Esophagus mucosa (tissue), 1 donor: ENCODE data around the gene CLSTN2. TPM values are rescaled to one million over a fixed set of nuclear protein-coding genes. Genes with fewer than 3 reads are reported as not detected.

Experiments
- ATAC-seq: fragments of 200-7000 bp; cut with Tn5 transposase; one replicate; pipeline ENCODE4 v1.9.1; 2020
- total RNA-seq: library from RNA; stranded (reverse); gene quantifications from one replicate; pipeline ENCODE4 v1.2.4, GENCODE V29; 2023
- donor health status: DM: yes; HTN: yes; CAD: no.

Gene CLSTN2
- total RNA-seq, 1 donor from 2014 or later = 1.5 TPM

DNA sequence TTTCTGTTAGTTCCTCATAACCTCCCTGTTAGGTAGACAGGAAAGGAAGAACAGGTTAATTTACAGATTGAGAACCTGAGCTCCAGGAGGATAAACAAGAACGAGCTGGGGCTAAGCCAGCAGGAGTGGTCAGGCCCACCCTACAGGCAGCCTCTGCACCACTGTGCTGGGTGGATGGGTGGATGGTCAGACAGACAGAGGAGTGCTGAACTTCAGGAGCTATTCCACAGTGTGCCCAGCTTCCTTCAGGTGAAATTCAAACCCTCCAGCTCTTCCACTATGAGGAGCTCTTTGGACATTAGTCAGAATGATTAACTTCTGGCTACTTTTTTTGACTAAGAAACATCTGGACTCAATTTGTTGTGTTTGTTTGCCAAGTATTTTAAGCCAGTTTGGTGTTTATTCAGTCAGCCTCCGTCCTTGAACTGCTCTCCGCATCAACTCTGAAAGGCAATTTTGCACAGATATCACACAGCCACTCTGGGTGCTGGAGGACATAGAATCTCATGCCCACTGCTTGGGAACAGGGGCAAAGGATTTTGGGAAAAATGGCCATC lies 361.9 kb downstream of the CLSTN2 start:
- no peak for ATAC-seq

DNA sequence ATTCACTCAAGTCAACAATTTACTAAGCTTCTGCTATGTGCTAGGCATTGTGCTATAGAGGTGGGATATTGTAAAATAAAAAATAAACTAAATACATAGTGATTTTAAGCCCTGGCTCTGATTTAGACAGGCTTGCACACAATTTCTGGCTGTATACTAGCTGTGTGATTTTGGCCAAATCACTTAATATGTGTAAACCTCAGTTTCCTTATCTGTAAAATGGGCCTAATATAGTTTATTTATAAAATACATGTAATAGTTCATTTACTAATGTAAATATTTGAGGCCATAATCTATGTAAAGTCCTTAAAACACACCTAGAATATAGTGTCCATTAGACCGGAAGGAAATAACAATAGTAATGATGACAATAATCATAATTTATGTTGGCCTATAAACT lies 363.1 kb downstream of the CLSTN2 start:
- ATAC-seq = no peak

DNA sequence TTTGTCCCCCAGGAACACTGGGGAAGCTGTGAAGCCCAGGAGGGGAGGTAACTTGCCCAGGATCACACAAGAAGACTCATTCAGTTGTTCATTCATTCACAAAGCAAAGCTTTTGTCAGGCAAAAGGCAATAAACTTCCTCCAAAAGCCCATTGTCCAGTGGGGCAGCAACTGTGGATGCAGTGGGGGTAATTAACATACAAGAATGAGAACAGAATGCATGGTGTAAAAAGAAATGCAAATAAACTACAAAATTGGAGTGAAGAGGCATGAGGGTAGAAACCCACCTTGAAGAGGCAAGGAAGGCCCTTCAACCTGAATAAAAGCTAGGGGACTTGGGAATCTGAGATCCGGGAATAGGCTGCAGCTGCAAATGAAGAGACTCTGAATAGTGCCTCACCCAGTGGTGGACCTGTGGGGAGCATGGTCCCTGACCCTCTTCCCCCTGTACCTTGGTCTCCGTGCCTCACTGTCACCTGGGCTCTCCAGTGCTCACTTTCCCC lies 363.6 kb downstream of the CLSTN2 start:
- no peak for ATAC-seq

DNA sequence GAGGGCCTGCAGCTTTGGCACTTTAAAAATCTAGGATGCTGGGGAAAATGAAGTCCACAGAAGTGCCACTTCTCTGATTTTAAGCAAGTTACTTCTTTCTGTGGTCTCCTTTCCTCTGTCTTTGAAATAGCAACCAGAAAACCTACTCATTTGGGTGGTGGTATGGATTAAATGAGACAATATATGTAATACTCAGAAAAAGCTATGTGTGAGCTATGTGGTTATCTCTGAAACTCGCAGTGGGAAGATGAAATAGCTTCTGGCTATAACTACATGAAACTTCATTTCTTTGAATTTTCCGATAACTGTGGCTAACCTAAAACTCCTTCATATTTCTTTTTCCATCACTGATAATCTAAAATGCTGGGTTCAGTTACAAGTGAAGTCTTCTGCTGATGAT lies 368.9 kb downstream of the CLSTN2 start:
- no peak for ATAC-seq

DNA sequence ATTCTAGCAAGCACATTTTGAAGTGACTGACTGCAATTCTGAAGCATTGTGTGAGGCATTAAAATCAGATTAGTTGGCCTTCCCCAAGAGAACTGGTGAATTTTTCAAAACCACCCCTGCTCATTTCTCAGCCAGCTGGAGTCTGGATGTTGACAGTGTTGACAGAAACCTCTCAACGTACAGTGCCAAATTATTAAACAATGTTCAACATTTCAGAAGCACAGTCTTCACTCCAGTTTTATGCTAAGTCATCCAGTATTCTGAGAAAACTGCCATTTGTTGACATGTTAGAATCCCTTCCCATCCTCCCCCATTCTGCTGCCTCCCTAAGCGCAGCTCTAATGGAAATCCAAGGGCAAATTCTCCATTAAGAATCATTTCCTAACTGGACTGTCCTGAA lies 373.6 kb downstream of the CLSTN2 start:
- ATAC-seq = no peak

DNA sequence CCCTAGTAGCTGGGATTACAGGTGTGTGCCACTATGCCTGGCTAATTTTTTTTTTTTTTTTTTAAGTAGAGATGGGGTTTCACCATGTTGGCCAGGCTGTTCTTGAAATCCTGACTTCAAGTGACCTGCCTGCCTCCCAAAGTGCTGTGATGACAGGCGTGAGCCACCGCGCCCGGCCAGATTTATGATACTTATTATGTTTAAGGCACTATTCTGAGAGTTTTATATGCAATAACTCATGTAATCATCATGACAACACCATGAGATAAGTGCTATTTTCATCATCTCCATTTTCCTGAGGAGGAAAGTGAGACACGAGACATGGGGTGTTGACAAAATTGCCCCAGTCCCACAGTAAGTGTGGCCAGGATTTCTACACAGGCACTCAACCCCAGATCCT lies 376.4 kb downstream of the CLSTN2 start:
- ATAC-seq = no peak

DNA sequence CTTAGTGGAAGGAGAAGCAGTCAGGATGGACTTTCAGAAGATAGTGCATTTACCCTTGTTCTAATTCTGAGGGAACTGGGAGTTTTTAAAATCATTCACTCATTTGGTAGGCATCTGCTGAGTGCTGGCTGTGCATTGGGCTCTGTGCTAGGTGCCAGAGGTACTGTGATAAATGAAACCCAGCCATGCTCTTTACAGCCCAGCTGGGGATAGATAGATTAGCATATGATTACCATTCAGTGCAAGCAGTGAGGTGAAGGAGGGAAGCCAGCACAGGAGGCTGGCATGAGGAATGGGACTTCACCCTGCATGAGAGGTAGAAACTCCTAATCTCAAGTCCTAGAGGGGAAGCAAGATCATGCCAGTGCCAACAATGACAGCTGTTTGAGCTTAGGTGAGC lies 381.0 kb downstream of the CLSTN2 start:
- ATAC-seq = no peak

DNA sequence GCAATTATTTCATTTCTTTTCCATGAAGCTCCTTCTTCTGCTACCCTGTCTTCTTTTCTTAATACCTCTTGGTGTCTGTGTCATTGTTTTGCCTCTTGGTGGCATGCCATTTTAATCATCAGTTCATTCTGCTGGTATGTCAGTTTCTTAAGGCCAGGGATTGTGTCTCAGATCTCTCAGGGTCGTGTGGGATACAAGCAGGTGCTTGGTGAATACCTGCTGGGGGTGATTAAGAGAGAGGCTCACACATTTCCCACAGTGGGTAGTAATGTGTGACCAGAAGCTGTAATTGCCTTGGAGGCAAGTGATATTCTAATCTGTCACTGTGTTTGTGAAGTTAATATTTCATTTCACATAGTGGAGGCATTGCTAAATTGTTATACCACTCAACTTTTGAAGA lies 381.5 kb downstream of the CLSTN2 start:
- ATAC-seq = no peak

DNA sequence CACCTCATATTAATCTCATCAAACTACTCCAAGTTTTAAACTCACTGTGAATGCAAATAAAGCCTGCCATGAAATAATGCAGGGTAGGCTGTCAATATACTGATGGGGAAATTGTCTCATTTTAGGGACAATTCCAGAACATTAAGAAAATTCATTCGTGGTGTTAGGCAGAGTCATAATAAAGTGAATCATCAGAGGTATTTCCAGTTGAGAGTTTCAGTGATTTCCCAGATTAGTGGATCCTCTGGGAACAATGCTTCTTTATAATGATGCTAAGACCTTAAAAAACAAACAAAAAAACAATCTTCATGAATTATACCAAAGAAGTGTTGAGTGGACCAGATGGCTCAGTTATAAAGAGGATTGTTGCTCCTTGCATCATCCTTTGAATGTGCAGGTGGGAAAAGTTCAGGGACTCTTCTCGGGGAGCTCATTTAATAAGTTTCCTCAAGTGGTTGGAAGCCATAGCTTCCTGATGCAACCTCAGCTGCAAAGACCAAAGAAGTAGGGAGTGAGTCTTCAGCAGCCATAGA lies 381.9 kb downstream of the CLSTN2 start:
- no peak for ATAC-seq

DNA sequence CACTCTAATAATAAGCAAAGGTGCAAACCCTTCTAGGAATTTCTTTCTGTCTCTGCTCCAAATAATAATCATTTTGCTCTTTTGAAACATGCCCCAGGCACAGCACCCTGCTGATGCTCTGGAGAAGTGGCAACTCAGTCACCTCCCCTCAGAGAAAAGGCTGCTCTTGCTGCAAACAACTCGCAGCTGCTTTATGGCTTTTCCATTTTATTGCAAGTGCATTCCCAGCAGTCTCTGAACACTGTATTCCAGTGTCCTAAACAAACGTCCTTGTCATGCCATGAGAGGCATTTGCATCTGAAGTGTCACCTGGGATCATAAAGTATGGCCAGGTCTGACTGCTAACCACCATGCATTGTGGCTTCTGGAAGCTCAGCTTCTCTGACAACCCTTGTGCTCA lies 384.8 kb downstream of the CLSTN2 start:
- ATAC-seq = no peak

DNA sequence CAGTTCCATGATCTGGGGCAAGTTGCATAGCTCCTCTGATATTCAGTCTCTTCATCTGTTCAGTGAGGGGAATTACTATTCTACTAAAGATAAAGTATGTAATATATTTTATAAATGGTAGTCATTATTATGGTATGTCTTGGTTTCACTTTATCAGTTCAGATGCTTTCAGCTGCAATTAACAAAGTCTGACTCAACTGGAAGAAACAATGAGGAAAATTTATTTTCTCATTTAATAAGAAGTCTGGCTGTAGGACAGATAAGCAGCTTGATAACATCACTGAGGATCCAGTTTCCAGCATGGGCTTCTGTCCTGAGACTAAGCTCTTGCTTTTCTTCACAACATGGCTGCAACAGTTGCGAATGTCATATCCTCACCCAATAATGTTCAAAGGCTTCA lies 388.6 kb downstream of the CLSTN2 start:
- no peak for ATAC-seq

DNA sequence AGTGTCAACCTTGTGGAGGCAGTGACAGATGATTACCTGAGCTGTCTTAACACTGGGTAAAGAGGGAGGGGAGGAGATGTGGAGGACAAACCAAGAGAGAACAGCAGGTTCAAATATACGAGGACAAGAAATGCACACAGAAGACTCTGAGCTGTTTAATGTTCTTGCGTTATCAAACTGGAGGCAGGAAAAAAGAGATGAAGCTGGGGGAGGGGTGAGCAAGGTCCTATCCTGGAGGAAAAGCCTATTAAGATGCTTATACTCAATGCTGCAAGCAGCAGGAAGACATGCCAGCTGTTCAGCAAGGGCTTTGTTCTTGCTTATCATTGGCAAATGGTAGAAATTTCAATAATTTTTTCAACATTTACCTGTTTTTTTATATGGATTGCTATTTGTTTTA lies 397.1 kb downstream of the CLSTN2 start:
- no peak for ATAC-seq

DNA sequence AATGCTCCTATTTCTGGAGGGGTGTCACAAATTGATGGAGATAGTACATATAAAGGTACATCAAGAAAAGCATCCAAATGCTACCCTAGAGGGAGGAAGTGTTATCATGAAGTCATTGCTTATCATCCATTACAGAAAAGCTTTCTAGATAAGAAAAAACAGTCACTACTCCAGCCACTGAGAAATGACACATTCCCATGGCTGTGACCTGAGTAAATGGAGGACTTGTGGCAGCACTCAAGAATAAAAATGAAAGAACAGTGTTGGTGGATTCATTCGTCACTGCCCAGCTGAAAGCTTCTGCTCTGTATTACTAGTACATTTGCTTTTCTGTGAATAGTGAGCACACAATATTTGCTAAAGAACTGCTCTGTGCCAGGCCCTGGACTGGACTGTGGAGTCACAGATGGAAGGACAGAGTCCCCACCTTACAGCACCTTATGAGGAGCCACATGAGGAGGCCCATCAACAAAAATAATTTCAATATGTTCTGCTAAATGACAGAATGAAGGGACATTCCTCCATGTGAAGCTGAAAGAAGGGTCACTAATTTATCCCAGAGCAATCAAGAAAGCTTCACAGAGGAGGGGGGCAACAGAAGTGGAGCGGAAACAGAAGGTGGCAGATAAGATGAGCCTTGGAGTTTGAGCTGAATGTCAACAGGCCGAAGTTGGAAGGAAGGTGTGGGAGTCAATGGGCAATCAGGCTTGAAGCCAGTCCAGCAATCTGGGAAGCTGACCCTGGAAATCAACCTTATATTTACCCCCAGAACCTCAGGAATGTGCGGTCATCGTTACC lies 399.3 kb downstream of the CLSTN2 start:
- no peak for ATAC-seq

DNA sequence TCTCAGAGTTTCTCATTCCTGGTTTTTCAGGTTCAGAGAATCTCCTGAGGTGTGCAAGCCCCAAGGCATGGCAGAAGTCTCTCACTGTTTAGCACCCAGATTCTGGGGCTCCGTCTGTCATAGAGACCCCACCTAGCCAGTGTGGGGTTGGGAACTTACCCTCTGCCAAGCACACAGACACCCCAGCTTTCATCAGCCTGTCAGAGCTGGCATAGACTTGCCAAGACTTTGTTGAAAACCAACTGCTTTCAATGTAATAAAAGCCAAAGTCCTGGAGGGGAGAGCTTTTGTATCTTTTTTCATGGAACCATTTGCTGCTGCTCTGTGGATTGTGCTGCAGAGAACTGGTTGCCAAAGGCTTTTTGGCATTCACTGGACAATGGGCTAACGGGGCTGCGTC lies 401.5 kb downstream of the CLSTN2 start:
- no peak for ATAC-seq

DNA sequence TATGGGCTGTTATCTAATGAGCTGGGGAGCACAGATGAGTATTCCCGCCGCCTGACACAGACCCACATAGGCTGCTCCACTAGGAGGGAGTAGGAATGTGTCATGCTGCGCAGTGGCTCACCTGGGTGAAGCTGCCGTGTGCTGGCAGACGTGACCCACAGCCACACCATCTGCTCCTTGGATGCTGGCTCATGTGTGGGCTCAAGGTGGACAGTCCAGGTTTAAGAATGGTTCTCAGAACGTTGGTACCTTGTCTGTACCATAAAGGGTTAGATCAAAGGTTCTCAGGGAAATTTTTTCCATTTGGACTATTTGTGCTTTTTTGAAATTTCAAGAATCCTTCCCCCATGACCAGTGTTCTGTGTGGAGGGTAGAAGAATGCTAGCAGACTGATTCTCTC lies 403.9 kb downstream of the CLSTN2 start:
- ATAC-seq = no peak

DNA sequence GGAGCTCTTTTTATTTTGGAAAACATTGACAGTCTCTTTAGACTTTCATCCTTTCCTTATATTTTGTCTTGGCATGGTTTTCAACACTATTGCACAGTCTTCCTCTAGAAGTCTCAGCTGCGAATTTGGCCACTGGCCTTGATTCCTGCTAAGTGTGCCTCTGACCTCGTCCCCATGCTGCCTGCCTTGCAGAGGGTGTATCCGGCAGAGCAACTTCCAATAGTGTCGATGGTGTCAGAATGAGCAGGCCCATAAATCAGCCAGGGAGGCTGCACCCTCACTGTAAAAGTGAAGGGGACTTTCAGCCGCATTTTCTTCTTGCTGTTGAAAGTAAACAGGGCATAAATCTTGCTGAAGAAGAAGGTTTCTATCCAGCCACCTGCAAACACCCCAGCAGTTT lies 406.2 kb downstream of the CLSTN2 start:
- ATAC-seq = no peak

DNA sequence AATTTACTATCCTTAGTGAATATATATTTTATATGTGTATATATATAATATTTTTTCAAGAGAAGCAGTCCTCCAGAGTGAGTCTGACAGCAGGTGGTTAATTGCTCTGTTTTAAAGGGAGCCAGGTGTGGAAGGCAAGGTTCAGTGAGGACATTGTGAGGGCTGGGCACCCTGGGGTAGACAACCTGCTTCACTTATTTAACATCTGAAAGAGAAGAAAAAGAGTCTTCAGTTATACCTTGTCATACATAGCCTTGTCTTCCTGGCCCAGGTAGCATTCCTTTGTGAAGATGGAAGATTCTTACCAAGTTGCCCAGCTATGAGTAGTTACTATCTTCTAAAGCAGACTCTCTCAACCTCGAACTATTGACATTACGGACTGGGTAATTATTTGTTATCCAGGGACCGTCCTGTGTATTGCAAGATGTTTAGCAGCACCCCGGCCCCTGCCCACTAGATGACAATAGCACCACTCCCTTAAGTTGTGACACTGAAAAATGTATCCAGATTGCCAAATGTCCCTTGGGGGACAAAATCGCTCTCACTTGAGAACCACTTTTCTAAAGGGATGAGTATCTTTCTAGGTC lies 406.9 kb downstream of the CLSTN2 start:
- no peak for ATAC-seq

DNA sequence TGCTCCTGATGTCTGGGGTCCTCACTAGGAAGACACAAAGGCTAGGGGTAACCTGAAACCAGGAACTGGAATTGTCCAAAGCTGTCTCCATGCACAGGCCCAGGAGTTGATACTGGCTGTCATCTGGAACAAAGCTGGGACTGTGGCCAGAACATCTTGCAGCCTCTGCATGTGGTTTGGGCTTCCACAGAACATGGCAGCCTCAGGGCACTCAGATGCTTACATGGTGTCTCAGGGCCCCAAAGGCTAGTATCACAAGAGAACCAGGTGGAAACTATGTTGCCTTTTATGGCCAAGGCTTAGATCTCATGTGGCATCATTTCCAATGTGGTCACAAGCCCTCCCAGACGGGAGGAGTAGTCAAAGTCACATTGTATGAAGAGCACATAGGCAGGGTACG lies 407.7 kb downstream of the CLSTN2 start:
- ATAC-seq = no peak

DNA sequence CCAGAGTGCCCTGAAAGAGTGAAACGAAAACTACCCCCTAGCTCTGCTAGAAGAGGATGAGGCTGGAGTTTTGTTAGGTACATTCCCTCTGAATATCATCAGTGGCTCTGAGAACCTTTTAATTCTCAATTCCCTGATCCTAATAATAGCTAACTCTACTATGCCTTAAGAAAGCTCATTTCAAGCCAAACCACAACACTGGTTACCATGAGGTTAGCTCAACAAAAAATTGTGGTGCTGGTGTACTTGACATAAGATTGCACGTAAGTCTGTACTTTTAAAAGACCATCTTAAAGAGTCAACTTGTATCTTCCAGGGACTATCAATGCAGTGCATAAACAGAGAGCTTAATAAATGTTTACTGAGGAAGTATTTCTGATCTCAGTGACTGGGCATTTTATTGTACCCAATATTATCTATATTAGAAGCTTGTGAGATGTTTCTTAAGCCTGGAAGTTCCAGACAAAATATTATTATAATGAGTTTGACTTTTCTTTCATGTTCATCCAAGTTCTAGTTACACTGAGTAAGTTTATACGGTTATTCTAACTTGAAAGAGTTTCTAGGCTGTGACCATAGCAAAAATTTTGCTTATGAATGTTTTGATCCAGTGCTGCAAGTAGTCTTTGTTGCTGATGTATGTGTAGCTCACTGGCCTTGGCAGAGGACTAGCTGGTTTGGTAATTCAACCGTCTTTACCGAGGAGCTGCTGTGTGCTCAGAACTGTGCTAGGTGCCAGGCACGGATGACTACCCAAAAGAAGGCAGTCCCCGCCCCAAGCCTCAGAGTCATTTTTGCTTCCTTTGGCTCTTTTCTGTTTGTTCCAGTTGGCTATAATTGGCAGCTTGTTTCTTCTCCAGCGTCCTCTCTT lies 408.5 kb downstream of the CLSTN2 start:
- no peak for ATAC-seq

DNA sequence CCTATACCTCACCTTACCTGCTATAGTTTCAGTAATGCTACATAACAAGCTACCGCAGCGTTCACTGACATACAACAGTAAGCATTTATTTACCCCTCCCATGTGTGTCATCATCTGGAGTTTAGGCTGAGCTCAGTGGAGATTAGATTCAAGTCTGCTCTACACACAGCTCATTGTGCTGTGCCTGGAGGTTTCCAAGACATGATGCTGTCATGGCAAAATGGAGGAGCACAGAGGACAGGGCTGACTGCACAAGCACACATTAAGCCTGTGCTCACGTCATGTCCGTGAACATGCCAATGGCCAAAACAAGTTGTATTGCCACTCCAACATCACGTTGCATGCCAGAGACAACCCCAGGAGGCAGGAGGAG lies 409.1 kb downstream of the CLSTN2 start:
- peak; percentile 98 for ATAC-seq

DNA sequence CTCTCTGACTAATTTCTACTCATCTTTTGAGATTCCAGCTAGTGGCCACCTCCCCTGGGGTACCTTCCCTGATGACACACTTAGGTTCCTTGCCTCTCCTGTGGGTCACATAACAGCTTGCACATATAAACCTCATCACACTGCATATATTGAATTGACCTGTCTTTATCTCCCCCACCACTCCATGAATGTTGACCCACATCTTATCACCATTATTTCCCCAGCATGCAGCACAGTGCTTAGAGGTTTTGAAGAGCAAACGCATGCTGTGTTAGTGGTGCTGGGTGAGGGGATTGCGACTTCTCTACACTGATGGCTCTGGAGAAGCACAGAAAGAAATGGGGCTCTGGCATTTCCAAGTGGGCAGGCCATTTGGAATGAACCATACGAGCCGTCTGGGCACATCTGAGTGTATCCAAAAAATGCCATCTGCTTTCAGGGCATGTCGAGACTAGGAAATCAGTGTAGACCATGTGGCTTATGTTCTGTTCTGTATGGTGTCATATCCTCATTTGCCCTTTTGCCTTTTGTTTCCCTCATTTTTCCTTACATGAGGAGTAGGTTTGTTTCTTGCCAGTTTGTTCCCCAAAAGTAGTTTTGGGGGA lies 409.7 kb downstream of the CLSTN2 start:
- no peak for ATAC-seq

DNA sequence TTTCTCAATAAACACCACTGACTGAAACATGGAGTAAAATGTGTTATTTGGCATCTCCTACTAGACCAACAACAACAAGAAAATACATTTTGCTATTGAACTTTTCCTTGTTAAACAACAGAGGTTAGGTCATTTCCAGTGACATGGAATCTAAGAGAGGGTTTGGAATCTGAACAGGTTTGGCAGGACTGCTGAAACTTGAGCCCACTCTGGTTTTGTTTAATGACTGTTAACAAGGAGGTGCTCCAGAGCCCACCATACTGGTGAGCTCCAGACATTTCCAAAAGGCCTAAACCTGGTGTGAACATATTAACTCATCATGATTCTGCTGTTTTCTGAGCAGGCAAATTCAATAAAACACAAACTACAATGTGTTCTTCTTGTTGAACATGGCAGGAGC lies 412.2 kb downstream of the CLSTN2 start:
- ATAC-seq = no peak

DNA sequence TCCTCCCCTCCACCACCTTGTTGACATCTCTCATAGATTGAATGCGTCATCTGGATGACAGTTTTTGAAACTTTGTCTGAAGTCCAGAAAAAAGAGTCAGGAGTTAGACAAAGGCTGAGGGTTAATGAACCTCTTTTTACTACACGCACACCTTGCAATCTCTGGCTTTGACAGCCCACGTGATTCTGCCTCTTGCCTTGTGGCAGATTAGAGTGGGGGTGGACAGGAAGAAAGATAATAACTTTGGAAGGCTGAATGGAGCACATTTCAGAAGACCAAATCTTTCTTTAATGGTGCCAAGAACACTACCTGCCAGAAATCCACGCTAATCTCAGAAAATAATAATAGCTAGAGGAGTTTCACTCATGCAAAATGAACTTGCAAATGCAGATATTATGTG lies 415.0 kb downstream of the CLSTN2 start:
- ATAC-seq = no peak
